NCI-H1092 (cell line): ENCODE measurements around the gene OCLN.
"Not testable (repeated sequence)": the region's sequence is repeated elsewhere in the genome, so short reads cannot be mapped to it uniquely, and the experiment has no call there.

Experiments used
- DNase-seq: peaks from one replicate; lab custom pipeline; 2025; lab: John Stamatoyannopoulos, UW

Gene OCLN

DNA sequence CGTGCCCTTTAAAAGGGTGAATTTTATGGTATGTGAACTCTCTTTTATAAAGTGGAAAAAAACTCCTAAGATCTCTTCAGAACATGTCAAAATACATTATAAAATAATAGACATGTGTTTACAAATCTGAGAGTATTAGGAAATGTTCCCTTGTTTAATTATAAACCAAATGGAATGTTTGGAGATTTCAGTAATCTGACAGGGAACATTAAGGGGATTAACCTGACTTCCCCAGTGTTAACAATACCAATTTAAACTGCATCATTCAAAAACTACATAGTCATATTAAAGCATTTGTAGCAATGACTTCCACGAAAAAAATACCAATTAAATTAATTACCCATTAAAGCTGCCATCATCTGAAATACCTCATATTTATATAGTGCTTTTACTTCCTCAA, 1.6 kb upstream of the OCLN start:
- DNase-seq, result no peak

DNA sequence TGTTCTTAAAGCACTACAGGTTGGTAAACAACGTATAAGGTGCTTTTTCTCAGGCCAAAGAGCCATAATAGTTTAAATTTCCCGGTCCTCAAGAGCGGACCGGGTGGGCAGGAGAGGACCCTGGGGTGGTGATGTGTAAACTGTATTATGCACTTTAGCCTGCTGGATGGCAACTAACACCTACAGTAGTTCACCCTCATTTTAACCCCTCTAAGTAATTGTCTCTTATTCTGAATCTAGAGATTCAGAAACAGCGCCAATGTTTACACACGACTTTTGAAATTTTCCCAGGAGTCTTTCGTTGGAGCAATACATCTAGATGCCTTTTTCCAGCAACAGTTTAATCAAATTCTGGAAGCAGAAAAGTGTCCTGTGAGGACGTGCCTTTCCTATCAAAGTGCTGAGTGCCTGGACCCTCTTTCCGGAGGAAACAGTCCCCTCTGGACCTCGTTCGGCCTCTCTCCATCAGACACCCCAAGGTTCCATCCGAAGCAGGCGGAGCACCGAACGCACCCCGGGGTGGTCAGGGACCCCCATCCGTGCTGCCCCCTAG, 676 bp upstream of the OCLN start:
- no peak for DNase-seq

DNA sequence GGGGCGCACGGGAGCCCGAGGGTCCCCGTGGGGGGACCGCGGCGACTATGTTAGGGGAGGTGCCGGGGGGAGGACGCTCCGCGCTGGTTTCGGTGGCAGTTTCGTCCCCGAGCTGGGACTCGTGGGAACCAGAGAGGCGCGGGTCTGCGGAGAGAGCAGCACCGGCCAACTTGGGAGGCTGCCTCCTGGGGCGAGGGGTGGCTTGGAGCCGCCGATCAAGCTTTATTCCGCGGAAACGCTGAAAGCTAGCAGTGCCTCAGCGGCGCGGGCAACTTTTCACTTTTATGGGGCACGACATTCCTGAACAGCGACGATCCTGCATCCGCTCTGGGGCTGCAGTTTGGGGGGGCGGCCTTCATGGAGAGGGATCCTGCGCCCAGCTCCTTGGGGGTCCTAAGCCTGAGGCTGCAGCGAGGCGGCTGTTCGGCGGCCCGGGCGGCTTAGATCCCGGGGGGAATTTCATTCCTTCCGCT, 369 bp downstream of the OCLN start:
- DNase-seq, result no peak

DNA sequence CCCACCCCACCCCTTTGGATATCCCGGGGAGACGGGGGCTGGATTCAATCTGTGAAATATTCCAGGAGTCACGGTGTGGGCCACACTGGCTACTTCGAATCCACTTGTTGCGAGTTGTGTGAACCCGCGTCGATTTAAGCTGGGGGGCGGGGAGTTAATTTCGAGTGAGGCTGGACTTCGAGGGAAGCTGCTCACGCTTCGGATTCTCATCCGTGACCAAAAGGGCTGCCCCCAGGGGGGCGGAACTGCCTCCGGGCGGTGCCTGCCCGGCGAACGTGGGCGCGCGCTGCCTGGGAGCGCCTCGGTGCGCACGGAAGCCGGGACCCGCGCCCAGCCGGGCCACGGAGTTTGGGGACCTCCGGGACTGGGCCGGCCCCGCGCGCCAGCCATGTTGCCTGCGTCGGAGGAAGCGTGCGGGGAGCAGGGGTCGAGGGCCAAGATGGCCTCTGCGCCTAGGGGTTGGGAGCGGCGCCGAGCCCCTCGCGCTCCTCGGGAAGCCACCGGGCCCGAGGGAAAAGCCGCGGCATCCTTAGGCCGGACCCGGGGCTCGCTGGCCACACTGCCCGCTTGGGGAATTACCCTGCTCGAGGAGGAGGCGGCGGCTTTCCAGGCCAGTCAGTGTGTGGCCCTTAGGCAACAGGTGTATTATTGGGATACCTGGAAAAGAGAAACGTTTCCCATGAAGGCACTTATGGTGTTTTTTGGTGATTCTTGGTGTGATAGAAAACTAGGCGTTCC, 975 bp downstream of the OCLN start:
- no peak for DNase-seq

DNA sequence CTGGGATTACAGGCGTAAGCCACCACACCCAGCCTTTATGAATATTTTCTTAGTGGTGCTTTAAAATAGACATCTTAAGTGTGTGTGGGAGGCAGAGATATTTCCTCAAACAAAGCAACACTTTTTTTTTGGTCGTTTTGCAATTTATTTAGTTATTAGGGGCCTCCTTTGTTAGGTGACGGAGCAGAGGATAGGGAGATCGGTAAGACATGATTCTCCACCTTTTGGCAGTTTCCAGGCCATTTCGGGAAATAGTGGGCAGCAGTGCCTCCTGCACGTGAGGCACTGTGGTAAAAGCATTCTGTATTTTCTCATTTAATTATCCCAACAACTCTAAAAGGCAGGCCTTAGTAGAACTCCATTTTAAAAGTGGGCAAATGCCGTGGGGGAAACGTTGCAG, 1.9 kb downstream of the OCLN start:
- no peak for DNase-seq

DNA sequence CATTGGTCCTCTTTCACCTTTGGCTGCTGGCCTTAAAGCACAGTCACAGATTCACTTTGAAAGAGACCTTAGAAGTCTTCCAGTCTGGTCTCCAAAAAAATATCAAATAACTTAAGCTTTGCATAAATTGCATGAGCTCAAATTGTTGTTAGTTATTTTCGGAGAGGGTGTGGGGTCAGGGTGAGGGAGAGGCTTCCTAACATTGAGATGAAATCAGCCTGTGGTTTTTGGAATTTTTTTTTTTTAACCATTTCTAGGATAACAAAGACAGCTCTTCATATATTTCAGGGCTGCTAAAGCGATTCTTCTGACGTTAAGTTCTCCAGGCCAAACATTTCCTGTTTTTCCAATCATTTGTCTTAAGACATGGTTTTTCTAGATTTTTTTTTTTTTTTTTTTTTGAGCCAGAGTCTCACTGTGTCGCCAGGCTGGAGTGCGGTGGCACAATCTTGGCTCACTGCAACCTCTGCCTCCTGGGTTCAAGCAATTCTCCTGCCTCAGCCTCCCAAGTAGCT, 4.5 kb downstream of the OCLN start:
- no peak for DNase-seq

DNA sequence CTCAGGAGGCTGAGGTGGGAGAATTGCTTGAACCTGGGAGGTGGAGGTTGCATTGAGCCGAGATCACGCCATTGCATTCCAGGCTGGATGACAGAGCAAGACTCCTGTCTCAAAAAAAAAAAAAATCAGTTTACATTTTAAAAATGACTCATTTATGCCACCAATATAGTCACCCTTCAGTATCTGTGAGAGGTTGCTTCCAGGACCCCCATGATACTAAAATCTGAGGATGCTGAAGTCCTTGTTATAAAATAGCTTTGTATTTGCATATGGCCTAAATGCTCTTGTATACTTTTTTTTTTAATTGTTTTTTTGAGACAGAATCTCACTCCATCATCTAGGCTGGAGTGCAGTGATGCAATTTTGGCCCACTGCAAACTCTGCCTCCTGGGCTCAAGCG, 5.8 kb downstream of the OCLN start:
- no peak for DNase-seq

DNA sequence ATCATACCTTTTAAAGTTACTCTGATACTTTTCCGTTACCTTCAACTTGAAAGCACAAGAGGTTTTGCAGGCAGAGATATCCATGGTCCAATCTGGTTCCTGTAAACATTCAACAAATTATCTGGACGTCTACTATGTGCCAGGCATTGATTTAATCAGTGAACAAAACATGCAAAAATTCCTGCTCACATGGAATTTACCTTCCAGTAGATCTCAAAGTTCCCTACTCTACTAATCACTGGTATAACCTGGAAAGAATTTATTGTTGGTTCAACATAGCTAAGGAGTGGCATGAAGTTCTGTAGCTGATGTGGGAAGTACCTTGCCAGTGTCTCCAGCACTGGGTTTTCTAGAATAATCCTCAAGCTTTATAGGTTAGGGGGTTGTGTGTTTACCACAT, 9.8 kb downstream of the OCLN start:
- no peak for DNase-seq

DNA sequence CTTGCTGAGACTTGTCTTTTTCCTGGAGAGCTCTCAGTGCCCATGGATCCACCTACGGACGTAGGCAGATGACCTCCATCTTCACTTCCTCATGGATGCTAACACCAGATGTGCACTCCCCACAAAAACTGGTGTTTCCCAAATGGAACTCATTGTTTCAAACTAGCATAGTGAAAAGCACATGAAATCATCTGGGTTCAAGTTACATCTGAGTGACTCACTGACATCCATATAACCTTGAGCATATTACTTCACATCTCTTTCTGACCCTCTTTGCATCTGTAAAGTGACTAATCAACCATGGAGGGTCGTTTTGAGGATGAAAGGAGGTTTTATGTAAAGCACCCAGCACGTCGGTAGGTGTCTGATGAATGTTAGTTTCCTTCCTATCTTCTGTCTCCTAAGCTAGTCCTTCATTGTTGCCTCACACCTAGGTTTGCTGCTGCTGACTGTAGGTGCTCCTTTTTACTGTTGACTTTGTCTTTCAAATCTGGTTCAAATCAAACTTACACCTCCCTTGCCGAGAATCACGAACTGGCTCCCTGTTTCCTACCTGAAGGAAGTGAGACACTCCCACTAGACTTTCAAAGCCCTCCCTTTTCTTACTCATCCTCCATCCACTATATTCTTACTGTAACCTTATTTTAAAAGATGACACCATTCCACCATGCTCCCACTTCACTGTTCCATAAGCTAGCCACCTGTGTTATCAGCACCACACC, 10.3 kb downstream of the OCLN start:
- no peak for DNase-seq

DNA sequence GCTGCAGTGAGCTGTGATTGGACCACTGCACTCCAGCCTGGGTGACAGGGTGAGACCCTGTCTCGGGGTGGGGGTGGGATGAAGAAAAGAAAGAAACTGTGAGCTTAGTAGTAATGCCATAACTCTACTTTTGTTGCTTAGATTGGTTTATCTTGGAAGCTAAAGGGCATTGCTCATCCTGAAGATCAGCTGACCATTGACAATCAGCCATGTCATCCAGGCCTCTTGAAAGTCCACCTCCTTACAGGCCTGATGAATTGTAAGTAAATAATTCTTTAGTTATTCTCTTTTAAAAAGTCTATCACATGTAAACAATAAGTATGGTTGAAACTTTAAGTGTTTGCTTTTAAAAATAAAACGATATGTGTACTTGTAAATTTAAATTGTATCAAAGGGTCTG, 11.4 kb downstream of the OCLN start:
- no peak for DNase-seq

DNA sequence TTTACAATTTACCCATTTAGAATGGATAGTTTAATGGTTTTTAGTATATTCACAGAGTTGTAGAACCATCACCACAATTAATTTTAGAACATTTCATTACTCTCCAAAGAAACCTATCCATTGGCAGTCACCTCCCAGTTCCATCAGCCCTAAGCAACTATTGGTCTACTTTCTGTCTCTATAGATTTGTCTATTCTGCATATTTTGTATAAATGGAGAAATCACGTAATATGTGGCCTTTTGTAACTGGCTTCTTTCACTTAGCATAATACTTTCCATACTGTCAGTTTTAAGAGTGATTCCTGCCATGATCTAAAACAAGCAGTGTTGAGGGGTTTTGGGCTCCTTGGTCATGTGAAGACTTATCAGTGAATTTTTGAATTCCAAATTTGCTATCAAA, 12.7 kb downstream of the OCLN start:
- no peak for DNase-seq

DNA sequence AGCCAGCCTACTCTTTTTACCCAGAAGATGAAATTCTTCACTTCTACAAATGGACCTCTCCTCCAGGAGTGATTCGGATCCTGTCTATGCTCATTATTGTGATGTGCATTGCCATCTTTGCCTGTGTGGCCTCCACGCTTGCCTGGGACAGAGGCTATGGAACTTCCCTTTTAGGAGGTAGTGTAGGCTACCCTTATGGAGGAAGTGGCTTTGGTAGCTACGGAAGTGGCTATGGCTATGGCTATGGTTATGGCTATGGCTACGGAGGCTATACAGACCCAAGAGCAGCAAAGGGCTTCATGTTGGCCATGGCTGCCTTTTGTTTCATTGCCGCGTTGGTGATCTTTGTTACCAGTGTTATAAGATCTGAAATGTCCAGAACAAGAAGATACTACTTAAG, 16.6 kb downstream of the OCLN start:
- no peak for DNase-seq

DNA sequence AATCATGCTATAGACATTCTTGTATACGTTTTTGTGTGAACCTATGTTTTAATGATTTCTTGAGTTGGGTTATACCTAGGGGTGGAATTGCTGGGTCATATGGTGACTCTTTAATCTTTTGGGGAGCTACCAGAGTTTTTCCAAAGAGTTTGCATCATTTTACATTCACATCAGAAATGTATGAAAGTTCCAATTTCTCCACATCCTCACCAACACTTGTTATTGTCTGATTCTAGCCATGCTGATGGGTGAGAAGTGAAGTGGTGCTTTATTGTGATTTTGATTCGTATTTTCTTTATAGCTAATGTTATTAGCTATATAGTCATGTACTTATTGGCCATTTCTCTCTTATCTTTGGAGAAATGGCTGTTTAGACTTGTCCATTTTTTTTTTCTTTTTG, 18.1 kb downstream of the OCLN start:
- DNase-seq, result no peak

DNA sequence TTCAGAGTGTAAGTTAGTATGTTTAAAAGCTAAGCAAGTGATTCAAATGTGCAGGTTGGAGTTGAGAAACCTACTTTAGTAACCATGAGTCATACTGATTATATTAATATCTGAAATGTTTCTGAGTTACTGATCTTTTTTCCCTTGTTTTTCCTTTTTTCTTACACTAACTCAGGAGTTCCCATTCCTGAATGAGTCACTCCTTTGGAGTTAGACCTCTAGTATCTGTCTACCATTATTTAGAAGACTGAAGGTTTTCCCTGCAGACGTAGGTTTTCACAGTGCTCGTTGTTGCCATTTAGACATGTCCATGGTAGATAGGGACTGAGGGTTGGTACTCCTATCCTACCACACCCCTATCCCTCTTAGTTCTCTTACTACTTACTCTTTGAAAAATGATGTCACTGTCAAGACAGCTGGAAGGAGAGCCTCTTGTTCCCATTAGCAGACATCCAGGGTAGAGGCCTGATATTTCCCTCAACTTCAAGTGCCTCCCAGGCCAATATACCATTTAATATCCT, 20.2 kb downstream of the OCLN start:
- DNase-seq, result no peak

DNA sequence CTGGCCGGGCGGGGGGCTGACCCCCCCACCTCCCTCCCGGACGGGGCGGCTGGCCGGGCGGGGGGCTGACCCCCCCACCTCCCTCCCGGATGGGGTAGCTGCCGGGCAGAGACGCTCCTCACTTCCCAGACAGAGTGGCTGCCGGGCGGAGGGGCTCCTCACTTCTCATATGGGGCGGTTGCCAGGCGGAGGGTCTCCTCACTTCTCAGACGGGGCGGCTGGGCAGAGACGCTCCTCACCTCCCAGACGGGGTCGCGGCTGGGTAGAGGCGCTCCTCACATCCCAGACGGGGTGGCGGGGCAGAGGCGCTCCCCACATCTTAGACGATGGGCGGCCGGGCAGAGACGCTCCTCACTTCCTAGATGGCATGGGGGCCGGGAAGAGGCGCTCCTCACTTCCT, 23.0 kb downstream of the OCLN start:
- not testable (repeated sequence) for DNase-seq

DNA sequence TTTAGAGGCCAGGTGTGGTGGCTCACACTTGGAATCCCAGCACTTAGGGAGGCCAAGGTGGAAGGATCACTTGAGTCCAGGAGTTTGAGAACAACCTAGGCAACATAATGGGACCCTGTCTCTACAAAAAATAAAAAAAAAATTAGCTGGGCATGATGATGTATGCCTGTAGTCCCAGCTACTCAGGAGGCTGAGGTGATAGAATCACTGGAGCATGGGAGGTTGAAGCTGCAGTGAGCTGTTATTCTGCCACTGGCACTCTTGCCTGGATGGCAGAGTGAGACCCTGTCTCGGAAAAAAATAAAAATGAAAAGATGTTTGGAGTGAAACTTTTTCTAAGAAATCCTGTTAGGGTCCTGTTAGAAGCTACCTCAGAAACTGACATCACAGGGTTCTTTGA, 24.2 kb downstream of the OCLN start:
- DNase-seq, result no peak

DNA sequence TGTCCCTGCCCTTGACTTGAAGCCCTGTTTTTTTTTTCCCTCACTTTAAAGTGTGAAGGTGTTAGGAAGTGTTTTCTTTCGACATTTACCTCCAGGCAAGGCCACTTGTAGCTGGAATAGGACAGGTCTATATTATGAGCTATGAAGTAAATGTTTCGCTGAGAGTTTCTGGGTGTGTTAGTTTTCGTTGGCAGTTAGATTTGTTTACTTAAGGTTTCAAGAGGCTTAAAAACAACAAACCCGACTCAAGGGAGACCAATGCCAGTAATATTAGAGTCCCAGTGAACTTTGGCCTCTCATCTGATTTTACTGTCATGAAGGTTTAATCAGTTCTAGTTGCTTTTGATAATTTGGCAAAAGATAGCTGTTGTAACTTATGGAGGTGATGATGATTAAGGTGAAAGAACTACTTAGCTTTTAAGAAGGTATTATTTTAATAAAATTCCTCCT, 25.2 kb downstream of the OCLN start:
- no peak for DNase-seq

DNA sequence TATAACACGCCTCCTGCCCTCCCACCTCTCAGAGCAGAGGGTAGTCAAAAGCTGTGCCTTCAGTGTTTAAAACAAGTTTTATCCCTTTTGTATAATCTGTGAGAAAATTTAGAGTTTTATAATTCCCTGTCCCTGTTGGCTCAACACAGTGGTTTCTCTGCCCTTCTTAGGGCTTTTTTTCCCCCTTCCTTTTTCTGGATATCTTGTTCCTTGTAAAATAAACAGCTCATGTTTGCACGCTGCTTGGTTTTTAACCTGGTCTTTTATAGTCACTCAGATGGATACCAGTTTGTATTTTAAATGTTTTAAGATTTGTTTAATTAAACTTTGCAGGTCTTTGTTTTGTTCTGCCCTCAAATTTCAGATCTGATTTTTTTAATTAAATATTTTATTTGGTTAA, 26.7 kb downstream of the OCLN start:
- DNase-seq, result no peak

DNA sequence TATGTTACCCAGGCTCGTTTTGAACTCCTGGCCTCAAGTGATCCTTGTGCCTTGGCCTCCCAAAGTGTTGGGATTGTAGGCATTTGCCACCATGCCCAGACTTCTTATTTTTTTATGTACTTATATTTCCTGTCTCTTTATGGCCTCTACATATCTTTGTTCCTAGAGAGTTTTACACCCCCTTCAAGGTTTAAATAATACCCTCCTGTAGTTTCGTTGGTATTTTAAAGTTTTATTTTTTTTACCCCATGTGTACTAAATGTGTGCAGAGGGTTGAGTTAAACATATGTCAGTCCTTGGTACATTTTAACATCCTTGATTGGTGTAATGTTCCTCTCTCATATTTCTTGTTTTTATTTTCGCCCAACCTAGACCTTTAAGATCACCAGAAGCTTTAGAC, 29.4 kb downstream of the OCLN start:
- DNase-seq, result no peak

DNA sequence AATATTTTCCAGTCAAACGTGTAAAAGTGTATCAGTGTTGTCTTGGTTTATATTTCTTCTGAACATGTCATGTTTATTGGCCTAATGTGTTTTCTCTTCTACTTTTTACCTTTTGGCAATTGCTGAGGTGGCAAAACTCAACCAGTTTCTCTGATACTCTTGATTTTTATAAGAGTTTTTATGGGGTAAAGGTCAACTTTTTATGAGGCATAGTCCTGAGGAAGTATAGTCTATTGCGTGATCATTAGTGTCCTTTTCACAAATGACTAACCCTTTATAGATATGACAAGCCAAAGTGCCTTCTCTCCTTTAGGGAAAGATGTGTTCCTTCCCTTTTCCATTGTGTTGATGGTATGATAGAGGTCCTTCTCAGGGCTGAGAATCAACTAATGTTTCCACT, 32.9 kb downstream of the OCLN start:
- DNase-seq, result no peak

DNA sequence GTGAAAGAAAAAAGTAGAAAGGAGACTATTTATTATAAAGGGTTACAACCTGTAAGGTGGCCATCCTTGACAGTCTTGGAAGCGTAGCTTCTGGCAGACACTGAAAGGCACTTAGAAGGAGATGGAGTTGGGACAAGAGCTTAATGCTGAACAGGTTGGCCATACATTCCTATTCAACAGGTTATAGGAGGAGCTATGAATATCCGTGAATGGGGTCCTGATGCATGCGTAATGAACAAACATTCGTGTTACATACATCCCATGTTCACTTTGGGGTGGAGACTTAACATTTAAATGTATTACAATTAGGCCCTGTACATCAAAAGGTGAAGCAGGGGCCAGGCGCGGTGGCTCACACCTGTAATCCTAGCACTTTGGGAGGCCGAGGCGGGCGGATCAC, 34.1 kb downstream of the OCLN start:
- DNase-seq, result no peak

DNA sequence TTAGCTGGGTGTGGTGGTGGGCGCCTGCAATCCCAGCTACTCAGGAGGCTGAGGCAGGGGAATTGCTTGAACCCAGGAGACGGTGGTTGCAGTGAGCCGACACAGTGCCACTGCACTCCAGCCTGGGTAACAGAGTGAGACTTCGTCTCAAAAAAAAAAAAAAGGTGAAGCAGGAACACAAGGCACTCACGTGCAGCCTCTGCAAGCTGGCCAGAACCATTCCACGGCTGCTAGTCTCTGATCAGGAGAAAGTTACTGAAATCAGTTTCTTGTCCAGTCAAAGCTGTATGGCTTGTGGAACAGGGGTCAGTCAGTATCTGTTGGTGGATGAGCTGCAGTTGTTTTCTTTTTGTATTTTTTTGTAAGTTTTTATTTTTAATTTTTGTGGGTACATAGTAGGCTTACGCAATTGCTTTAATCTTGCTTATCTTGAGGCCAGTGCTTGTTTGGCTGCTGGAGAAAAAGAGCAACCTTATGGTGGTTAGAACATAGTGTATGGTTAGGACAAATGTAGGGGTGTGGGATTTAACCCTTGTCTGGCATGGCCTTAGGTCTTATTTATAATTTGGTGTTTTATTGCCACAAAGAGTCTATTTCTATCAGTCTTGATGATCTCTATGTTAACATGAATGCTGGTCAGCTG, 34.7 kb downstream of the OCLN start:
- no peak for DNase-seq
